Testis (tissue), 2 donors: Measurements from ENCODE around the gene PDE6B.

Source experiments
- POLR2A ChIP-seq: fragments of 450-650 bp; IDR thresholded peaks from one replicate; pipeline ENCODE4 v1.6.1; 2017; ENCODE audit warnings: antibody characterized with exemption, mild to moderate bottlenecking, moderate library complexity
- TF ChIP-seq, protein P1 (sequence below), 3 experiments: fragments of 450-650 bp in 2 of 3; fragments of 200-600 bp in 1 of 3; sonication (generic) in 1 of 3; IDR thresholded peaks; one replicate each; pipeline ENCODE4 v1.5.1; 2016 to 2019; ENCODE audit warnings: antibody characterized with exemption in 3 of 3, mild to moderate bottlenecking in 2 of 3, moderate library complexity in 1 of 3

- TF ChIP-seq, protein P1, sequence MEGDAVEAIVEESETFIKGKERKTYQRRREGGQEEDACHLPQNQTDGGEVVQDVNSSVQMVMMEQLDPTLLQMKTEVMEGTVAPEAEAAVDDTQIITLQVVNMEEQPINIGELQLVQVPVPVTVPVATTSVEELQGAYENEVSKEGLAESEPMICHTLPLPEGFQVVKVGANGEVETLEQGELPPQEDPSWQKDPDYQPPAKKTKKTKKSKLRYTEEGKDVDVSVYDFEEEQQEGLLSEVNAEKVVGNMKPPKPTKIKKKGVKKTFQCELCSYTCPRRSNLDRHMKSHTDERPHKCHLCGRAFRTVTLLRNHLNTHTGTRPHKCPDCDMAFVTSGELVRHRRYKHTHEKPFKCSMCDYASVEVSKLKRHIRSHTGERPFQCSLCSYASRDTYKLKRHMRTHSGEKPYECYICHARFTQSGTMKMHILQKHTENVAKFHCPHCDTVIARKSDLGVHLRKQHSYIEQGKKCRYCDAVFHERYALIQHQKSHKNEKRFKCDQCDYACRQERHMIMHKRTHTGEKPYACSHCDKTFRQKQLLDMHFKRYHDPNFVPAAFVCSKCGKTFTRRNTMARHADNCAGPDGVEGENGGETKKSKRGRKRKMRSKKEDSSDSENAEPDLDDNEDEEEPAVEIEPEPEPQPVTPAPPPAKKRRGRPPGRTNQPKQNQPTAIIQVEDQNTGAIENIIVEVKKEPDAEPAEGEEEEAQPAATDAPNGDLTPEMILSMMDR (IDR thresholded peaks at IDR 0.05), result no peak
- no peak for TF ChIP-seq POLR2A
These were observed 79.6 kb downstream of the PDE6B start for GRCh38 chr4:704971-705277.
